GM18499 (cell line): ENCODE measurements around the gene TYRO3.

Experiments
- ATAC-seq: cut with Tn5 transposase; IDR thresholded peaks from one replicate; pipeline ENCODE4 v1.9.1; 2021; ENCODE audit warnings: moderate number of reproducible peaks; ENCODE audit not compliant: insufficient read depth, unreplicated experiment

TYRO3 gene

DNA sequence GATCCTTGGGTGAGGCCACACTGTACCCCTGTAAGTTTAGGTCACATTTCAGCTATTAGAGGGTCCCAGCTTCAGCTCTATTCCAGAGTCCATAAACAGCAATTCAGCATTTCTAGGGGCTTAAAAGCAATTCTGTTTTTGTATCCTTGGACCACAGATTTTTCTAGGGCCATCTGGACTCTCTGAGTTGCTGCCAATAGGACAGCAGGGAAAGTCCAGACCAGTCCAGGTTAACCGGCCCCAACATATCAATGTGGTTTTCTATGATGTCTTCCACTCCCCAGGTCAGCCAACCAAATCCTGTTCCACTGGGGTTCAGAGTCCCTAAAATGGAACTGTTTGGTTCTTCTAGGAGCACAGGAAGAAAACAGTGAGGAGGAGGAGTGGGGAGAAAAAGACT is 40.0 kb downstream of the TYRO3 start:
- ATAC-seq = no peak

- ATAC-seq = no peak
These were observed 44.5 kb downstream of the TYRO3 start for GRCh38 chr15:41603411-41603935.

DNA sequence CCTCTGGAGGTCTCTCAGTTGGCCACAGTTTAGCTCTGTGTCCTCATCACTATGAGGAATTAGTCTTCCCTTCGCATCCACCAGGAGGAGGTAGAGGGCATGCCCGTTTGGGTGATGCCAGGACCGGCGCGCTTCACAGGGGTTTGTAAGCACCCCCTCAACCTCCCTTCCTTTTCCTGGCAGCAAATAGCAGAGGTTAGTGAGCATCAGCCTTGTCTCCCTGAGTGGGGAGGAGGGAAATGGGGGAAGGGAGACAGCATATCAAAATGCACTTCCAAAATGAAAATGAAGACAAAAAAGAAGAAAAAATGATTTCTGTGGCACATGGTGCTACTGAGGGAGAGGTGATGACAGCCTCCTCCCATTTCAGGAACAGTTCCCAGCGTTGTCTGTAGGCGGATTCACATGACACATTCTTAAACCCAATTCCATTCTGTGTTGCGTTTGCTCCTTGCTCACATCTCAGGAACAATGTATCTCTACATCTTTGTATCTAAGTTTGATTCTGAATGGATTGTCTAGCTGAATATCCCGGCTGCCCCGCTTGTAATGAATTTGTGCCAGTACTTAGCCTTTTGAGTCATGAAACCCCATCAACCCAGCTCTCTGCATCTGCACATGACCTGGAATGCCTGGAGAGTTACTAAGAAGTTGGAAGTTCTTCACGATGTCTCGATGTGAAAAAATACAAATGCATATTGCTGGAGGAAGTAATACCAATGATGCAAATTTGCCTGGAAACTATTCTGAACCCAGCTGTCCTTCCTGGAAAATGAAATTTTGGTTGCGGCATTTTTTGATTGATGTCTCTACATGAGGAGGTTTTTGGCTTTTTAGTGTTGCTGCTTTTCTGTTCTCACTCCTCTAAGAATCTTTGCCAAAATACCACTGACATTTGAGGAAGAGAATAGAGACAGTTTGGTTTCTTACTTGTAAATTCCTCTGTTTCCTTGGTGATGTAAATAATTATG is 45.2 kb downstream of the TYRO3 start:
- no peak for ATAC-seq

DNA sequence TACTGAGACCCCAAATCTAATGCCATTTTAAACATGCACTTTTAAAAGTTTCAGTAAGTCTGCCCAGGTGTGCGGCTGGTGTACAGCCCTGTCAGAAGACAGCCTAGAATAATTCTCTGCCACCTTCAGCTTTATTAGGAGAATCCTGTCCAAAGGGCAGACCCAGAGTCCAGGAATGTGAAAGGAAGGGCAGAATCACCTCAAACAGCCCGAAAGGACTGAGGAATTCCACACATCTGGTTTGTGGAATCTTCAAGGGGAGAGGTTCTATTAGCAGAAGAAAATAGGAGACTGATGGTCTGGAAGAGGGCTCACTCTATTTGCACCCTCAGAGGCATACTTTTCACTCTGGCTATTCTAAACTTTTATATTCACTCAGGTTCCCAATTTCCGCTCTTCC is 46.6 kb downstream of the TYRO3 start:
- ATAC-seq = no peak

DNA sequence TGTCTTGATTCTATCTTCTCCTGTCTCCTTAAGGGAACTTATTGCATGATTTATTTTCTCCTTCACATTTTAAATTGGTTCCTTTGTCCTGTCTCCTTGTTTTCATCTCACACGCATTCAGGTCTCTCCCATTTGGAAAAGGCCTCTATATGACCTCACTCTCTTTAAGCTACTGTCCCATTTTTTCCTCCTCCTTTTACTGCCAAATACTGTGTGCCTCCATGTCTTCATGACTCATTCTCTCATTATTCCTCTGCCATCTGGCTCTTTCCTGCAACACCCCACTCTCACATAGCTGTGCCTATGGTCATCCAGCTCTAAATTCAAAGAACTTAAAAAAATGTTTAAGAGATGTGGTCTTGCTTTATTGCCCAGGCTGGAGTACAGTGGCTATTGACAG is 48.0 kb downstream of the TYRO3 start:
- ATAC-seq = no peak

DNA sequence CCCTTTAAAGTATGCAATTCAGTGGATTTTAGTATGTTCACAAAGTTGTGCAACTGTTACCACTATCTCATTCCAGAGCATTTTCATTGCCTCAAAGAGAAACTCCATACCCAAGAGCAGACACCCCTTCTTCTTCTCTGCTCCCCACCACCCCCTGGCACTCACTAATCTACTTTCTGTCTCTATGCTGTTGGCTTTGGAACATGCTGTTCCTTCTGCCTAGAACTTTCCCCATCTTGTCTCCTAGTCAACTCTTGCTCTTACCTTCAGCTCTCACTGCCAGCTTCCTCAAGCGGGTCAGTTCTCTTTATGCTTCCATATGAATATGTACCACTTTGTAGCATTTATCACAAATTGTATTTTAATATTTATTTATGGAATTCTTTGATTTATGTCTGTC is 50.1 kb downstream of the TYRO3 start:
- no peak for ATAC-seq

DNA sequence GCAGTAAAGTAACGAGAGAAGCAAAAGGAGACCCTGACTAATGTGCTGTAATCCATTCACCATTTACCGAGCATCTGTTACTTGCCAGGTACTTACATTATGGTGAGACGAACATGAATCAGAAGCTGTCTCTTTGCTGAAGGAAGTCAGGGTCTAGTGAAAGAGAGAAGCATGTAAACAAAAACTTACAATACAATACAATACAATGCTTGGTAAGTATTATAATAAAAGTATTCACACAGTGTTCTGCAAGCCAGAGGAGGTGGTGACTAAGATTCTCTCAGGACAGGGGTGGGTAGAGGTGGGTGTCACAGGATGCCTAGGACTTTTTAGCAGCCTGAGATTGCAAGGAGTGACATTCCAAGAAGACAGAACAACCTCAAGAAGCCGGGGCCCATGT is 51.0 kb downstream of the TYRO3 start:
- no peak for ATAC-seq

DNA sequence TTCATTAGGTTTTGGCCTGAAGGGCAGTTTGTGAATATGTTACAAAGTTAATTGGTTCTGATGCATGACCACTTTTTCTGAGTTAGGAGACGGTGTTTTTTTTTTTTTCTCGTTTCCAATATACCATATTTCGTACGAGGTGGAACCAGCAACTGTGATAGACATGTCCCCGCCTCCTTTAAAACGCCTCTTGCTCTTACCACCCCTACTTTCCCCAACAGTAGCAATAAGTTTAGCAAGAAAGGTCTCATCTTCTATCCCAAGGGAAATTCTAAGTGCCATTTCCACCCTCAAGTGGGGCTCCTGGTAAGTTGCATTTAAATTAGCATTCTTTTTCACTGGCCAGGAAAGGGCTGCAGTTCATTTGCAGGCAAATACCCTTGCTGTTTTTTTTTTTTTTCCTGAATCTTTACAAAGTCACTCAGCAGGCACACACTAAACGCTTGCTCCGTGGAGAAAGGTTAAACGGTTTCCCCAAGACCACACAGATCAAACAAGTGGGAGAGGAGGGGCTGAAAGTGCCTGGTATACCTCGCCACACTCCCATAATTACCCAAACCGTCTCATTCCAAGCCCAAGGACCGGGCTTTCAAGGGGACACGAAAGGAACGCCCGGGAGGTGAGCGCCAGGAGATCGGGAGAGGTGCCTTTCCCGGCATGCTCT is 61.7 kb downstream of the TYRO3 start:
- no peak for ATAC-seq

DNA sequence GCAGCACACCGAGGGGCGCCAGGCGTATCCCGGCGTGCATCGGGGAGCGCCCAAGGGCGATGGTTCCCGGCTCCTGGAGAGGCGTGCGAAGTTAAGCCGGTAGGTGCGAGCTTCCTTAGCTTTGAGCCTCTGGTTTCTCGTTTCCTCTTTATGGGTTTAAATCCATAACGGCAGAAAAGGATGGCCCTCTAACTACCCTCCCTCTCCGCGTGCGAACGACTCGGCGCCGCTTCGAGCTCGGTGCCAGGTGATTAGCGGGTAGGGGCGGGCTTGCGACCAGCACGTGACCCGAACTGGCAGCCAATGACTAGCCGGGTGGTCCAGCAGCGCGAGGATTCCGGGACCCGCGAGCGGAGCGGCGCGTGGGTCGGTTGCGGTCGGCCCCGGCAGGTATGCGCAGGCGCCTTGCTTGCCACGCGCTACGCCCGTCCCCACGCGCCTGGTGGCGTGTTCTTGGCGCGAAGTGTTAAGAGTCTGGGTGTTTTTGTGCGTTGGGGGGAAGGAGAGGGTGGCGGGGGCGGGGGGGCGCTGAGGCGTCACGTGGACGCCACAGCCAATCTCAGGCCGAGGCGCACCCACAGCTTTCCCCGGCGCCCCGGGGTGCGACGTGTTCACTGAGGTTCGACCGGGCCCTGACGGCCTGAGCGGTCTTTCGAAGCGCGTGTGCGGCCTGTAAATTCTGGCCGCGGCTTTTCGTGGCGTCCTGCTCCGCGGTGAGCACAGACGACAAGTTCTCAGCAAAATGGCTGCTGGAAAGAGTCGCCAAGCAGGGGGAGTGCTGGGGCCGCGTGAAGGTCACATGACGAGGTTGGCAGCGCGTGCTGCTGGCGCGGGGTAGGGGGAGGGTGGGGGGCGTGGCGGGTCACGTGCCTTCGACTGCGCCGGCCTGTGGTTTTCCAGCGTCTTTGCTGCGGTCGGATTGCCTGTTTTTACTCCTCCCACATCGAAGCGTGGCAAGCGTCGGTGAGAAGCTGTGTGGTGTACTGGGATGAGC is 62.5 kb downstream of the TYRO3 start:
- ATAC-seq = no peak

DNA sequence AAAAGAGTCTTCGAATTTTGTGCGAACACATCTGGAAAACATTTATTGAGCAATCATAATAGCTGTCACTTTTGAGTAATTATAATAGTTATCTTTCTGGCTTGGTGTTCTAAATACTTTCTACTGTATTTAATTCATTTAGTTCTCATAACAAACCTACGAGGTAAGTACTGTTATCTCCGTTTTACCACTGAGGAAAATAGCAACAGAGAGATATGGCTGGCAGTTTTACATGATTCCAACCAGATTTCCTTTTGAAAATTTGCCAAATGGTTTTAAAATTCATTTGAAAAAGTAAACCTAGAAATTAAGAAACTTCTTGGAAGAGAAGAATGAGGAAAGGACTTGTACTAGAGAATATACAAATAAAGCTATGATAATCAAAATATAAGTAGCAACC is 63.9 kb downstream of the TYRO3 start:
- ATAC-seq = no peak

GRCh38 chr15:41627203-41627602 is 68.2 kb downstream of the TYRO3 start:
- no peak for ATAC-seq

DNA sequence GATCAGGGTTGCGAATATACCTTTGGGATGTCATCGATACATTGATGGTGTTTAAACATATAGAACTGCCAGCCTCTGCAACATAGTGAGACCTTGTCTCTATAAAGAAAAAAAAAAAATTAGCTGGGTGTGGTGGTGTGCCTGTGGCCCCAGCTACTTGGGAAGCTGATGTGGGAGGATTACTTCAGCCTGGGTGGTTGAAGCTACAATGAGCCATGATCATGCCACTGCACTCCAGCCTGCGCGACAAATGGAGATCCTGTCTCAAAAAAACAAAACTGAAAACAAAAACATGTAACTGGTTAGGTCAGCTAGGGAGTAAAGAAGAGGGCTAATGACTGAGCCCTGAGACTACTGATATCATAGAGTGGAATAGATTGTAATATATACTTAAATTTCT is 70.5 kb downstream of the TYRO3 start:
- ATAC-seq = no peak

GRCh38 chr15:41629883-41630282 is 70.9 kb downstream of the TYRO3 start:
- no peak for ATAC-seq

DNA sequence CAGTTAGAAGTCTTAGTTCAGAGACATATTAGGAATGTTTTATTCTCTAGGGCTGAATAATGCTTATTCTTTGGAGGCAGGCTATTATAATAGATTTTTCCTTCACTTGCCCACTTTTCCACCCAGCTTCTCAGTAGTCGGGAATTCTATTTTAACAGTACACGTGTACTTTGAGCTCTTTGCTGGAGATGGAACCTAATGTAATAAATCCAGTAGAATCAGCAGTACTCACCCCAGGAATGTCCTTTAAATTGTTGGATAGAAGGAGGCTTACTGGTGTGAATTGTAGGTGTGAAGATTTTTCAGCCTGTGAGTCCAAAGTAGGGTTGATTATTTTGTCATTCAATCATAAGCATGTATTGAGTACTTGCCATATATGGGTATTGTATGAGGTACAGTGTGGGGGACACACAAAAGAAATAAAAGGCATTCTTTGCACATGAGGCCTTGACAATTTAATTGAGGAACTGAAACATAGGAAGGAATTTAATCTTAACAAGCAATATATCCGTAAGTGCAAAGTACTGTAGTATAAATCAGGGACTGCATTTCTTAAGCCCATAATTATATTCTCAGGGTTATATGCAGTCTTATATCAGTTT is 71.7 kb downstream of the TYRO3 start:
- no peak for ATAC-seq

DNA sequence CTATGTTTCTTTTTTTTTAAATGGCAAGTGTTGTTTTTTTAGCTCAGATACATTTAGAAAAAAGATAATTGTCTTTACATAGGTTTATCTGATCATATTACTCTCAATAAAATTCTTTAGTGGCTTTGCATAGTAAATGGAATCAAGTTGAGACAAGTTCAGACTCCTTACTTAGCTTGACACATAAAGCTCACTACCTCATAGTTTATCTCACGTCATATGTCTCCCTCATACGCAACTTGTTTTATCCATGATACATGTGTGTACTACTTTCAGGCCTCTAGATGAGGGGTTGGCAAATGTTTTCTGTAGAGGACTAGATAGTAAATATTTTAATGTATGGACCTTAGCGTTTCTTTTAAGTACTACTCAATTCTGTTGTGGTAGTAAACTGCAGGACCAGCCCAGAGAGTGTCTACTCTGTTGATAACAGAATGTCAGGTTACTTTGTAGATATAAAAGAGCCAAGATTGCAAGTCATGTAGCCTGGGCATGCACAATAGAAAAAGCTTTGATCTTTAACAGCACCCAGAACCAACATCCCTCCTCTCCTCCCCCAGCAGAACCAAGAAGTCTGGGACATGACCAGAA is 73.0 kb downstream of the TYRO3 start:
- no peak for ATAC-seq
